Measurements from ENCODE around the gene LEF1. TPM values are rescaled to one million over a fixed set of nuclear protein-coding genes. Genes with fewer than 3 reads are reported as not detected.

The LEF1 gene
- total RNA-seq, 2 experiments from 2014 or later = 67.4 to 68.2 TPM

GRCh38 chr4:108097990-108098553, 70.7 kb downstream of the LEF1 start:
- Mint-ChIP-seq H3K27me3 (no peaks in the 10 kb centered on the region), H3K36me3 (ENCODE audit: low read depth) (peaks cover 18% of the 10 kb centered on the region), H3K27ac (no peak overlapping the region), H3K4me1 (peaks cover 35% of the 10 kb centered on the region), H3K4me3 (no peak overlapping the region), H3K9me3 (no peaks in the 10 kb centered on the region)
- ChIA-PET POLR2A (interaction anchor here (1.6 kb wide), 1 partner anchor 18 kb away, joined by 5 read pairs; no protein-coding TSS in a partner anchor), CTCF (no interaction called here)
- DNase-seq = no peak

GRCh38 chr4:108094923-108095482, 73.7 kb downstream of the LEF1 start:
- POLR2A ChIA-PET = interaction anchor here (3.0 kb wide), 1 partner anchor 13 kb away, joined by 10 read pairs; no protein-coding TSS in a partner anchor
- Mint-ChIP-seq H3K36me3 (ENCODE audit: low read depth) (peaks cover 8% of the 10 kb centered on the region), H3K4me1 (peaks cover 37% of the 10 kb centered on the region)

GRCh38 chr4:108094131-108094530, 74.6 kb downstream of the LEF1 start:
- no peak for DNase-seq
- Mint-ChIP-seq H3K4me1 (peaks cover 37% of the 10 kb centered on the region), H3K36me3 (ENCODE audit: low read depth) (peaks cover 10% of the 10 kb centered on the region), H3K9me3 (no peaks in the 10 kb centered on the region), H3K27me3 (no peaks in the 10 kb centered on the region), H3K4me3 (no peak overlapping the region), H3K27ac (no peak overlapping the region)
- ChIA-PET CTCF (interaction anchor here (1.2 kb wide), 1 partner anchor 14 kb away, joined by 4 read pairs; no protein-coding TSS in a partner anchor), POLR2A (interaction anchor here (3.0 kb wide), 1 partner anchor 14 kb away, joined by 10 read pairs; no protein-coding TSS in a partner anchor)

More at GRCh38 chr4:108094923-108095482, 73.7 kb downstream of the LEF1 start:
- H3K4me3 Mint-ChIP-seq = no peak overlapping the region
- no peak for DNase-seq
- H3K27ac Mint-ChIP-seq = no peak overlapping the region
- H3K27me3 Mint-ChIP-seq = no peaks in the 10 kb centered on the region
- no peaks in the 10 kb centered on the region for H3K9me3 Mint-ChIP-seq
- CTCF ChIA-PET = interaction anchor here (1.2 kb wide), 1 partner anchor 13 kb away, joined by 4 read pairs; no protein-coding TSS in a partner anchor

GRCh38 chr4:108092288-108092687, 76.4 kb downstream of the LEF1 start:
- Mint-ChIP-seq H3K36me3 (ENCODE audit: low read depth) (peaks cover 23% of the 10 kb centered on the region), H3K27ac (no peak overlapping the region), H3K4me1 (peaks cover 37% of the 10 kb centered on the region), H3K27me3 (no peaks in the 10 kb centered on the region), H3K9me3 (no peaks in the 10 kb centered on the region), H3K4me3 (no peak overlapping the region)
- POLR2A ChIA-PET = interaction anchor here (3.0 kb wide), 1 partner anchor 15 kb away, joined by 10 read pairs; no protein-coding TSS in a partner anchor
- no peak for DNase-seq
- CTCF ChIA-PET = interaction anchor here (0.9 kb wide), 1 partner anchor 67 kb away, joined by 4 read pairs; no protein-coding TSS in a partner anchor

- CTCF ChIA-PET = interaction anchor here (0.8 kb wide), 1 partner anchor 35 kb away, joined by 3 read pairs; no protein-coding TSS in a partner anchor
- Mint-ChIP-seq H3K27me3 (no peaks in the 10 kb centered on the region), H3K4me3 (no peak overlapping the region), H3K27ac (no peak overlapping the region), H3K36me3 (ENCODE audit: low read depth) (peaks cover 42% of the 10 kb centered on the region), H3K9me3 (no peaks in the 10 kb centered on the region), H3K4me1 (peaks cover 9% of the 10 kb centered on the region)
- POLR2A ChIA-PET = interaction anchor here (1.0 kb wide), 1 partner anchor 80 kb away, joined by 3 read pairs; no protein-coding TSS in a partner anchor
- DNase-seq = no peak
These were observed 81.3 kb downstream of the LEF1 start for GRCh38 chr4:108087293-108087967.

- DNase-seq = no peak
- Mint-ChIP-seq H3K4me1 (peaks cover 14% of the 10 kb centered on the region), H3K36me3 (ENCODE audit: low read depth) (peaks cover 53% of the 10 kb centered on the region), H3K9me3 (no peaks in the 10 kb centered on the region), H3K27me3 (no peaks in the 10 kb centered on the region), H3K27ac (no peak overlapping the region), H3K4me3 (no peak overlapping the region)
- ChIA-PET POLR2A (interaction anchor here (0.6 to 0.8 kb wide), 2 partner anchors 87 kb away, joined by 3 read pairs; partner anchors contain the start of gene LEF1), CTCF (no interaction called here)
These were observed 87.5 kb downstream of the LEF1 start for GRCh38 chr4:108081256-108081655.

- CTCF ChIA-PET = interaction anchor here (0.6 kb wide), 1 partner anchor 500 kb away, joined by 3 read pairs; no protein-coding TSS in a partner anchor
- DNase-seq = peak; percentile 27
- H3K4me3 Mint-ChIP-seq = peak overlapping the region; percentile 4
- no peaks in the 10 kb centered on the region for H3K27me3 Mint-ChIP-seq
- H3K36me3 Mint-ChIP-seq (ENCODE audit: low read depth) = peaks cover 53% of the 10 kb centered on the region
- H3K27ac Mint-ChIP-seq = peak overlapping the region; percentile 18
- H3K9me3 Mint-ChIP-seq = no peaks in the 10 kb centered on the region
- H3K4me1 Mint-ChIP-seq = peaks cover 14% of the 10 kb centered on the region
- POLR2A ChIA-PET = interaction anchor here (0.6 to 0.9 kb wide), 3 partner anchors 28 to 88 kb away, joined by 3 read pairs; partner anchors contain the start of gene LEF1
These were observed 88.0 kb downstream of the LEF1 start for GRCh38 chr4:108080747-108081146.

- H3K4me1 Mint-ChIP-seq = peaks cover 25% of the 10 kb centered on the region
- peaks cover 51% of the 10 kb centered on the region for H3K36me3 Mint-ChIP-seq (ENCODE audit: low read depth)
- H3K4me3 Mint-ChIP-seq = no peak overlapping the region
- CTCF ChIA-PET = no interaction called here
- no peaks in the 10 kb centered on the region for H3K27me3 Mint-ChIP-seq
- H3K9me3 Mint-ChIP-seq = no peaks in the 10 kb centered on the region
- POLR2A ChIA-PET = no interaction called here
- no peak overlapping the region for H3K27ac Mint-ChIP-seq
- no peak for DNase-seq
These were observed 90.6 kb downstream of the LEF1 start for GRCh38 chr4:108078024-108078733.

GRCh38 chr4:108072300-108072699, 96.4 kb downstream of the LEF1 start:
- Mint-ChIP-seq H3K4me3 (peak overlapping the region; percentile 7), H3K36me3 (ENCODE audit: low read depth) (peaks cover 31% of the 10 kb centered on the region), H3K27me3 (no peaks in the 10 kb centered on the region), H3K27ac (peak overlapping the region; percentile 76), H3K4me1 (peaks cover 40% of the 10 kb centered on the region), H3K9me3 (no peaks in the 10 kb centered on the region)
- ChIA-PET CTCF (interaction anchor here (1.4 kb wide), 1 partner anchor 43 kb away, joined by 3 read pairs; no protein-coding TSS in a partner anchor), POLR2A (interaction anchor here (1.1 kb wide), 1 partner anchor 96 kb away, joined by 3 read pairs; the partner anchor contains the start of gene LEF1)
- DNase-seq = peak; percentile 64

- H3K27ac Mint-ChIP-seq = peak overlapping the region; percentile 38
- ChIA-PET CTCF (no interaction called here), POLR2A (no interaction called here)
- H3K9me3 Mint-ChIP-seq = no peaks in the 10 kb centered on the region
- H3K4me3 Mint-ChIP-seq = no peak overlapping the region
- peaks cover 35% of the 10 kb centered on the region for H3K36me3 Mint-ChIP-seq (ENCODE audit: low read depth)
- H3K4me1 Mint-ChIP-seq = peaks cover 40% of the 10 kb centered on the region
- no peak for DNase-seq
- H3K27me3 Mint-ChIP-seq = no peaks in the 10 kb centered on the region
These were observed 98.0 kb downstream of the LEF1 start for GRCh38 chr4:108070775-108071174.

- no peak for DNase-seq
- no peak overlapping the region for H3K27ac Mint-ChIP-seq
- H3K27me3 Mint-ChIP-seq = no peaks in the 10 kb centered on the region
- CTCF ChIA-PET = no interaction called here
- peaks cover 22% of the 10 kb centered on the region for H3K36me3 Mint-ChIP-seq (ENCODE audit: low read depth)
- POLR2A ChIA-PET = interaction anchor here (1.2 kb wide), 1 partner anchor 18 kb away, joined by 3 read pairs; no protein-coding TSS in a partner anchor
- no peaks in the 10 kb centered on the region for H3K9me3 Mint-ChIP-seq
- peaks cover 34% of the 10 kb centered on the region for H3K4me1 Mint-ChIP-seq
- no peak overlapping the region for H3K4me3 Mint-ChIP-seq
These were observed 100.3 kb downstream of the LEF1 start for GRCh38 chr4:108068442-108068841.

GRCh38 chr4:108060686-108061321, 107.9 kb downstream of the LEF1 start:
- Mint-ChIP-seq H3K36me3 (ENCODE audit: low read depth) (peaks cover 7% of the 10 kb centered on the region), H3K4me3 (no peak overlapping the region), H3K4me1 (peaks cover 3% of the 10 kb centered on the region), H3K27me3 (no peaks in the 10 kb centered on the region), H3K9me3 (no peaks in the 10 kb centered on the region), H3K27ac (no peak overlapping the region)
- POLR2A ChIA-PET = interaction anchor here (0.9 kb wide), 1 partner anchor 9 kb away, joined by 3 read pairs; no protein-coding TSS in a partner anchor
- CTCF ChIA-PET = interaction anchor here (0.9 to 1.2 kb wide), 2 partner anchors 15 to 178 kb away, joined by 3 read pairs; no protein-coding TSS in a partner anchor
- DNase-seq = no peak

All from activated CD4-positive, alpha-beta memory T cell treated with anti-CD3 and anti-CD28 coated beads, Interleukin-2, amount 10 ng/mL, durations not matched to agents 7 days and 5 days (primary cell).